Measurements from ENCODE around the gene DHH. TPM values are rescaled to one million over a fixed set of nuclear protein-coding genes. Genes with fewer than 3 reads are reported as not detected.

The DHH gene
- total and polyA plus RNA-seq, 10 of the 15 experiments (the other 5 are each of a cell fraction or from before 2014, with no cell fraction given), result 0.01 TPM; not detected in 9

- TF ChIP-seq, protein P1, sequence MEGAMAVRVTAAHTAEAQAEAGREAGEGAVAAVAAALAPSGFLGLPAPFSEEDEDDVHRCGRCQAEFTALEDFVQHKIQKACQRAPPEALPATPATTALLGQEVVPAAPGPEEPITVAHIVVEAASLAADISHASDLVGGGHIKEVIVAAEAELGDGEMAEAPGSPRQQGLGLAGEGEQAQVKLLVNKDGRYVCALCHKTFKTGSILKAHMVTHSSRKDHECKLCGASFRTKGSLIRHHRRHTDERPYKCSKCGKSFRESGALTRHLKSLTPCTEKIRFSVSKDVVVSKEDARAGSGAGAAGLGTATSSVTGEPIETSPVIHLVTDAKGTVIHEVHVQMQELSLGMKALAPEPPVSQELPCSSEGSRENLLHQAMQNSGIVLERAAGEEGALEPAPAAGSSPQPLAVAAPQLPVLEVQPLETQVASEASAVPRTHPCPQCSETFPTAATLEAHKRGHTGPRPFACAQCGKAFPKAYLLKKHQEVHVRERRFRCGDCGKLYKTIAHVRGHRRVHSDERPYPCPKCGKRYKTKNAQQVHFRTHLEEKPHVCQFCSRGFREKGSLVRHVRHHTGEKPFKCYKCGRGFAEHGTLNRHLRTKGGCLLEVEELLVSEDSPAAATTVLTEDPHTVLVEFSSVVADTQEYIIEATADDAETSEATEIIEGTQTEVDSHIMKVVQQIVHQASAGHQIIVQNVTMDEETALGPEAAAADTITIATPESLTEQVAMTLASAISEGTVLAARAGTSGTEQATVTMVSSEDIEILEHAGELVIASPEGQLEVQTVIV (IDR thresholded peaks at IDR 0.05; ENCODE audit: borderline replicate concordance, partially characterized antibody), result no peak
- TF ChIP-seq IRF4 (IDR thresholded peaks at IDR 0.05; ENCODE audit: low read depth, low read length), result no peak; the same call in 1 of the 2 replicates
- no peak for TF ChIP-seq STAT1 (conservative IDR thresholded peaks at IDR 0.05)
- TF ChIP-seq, protein P2, sequence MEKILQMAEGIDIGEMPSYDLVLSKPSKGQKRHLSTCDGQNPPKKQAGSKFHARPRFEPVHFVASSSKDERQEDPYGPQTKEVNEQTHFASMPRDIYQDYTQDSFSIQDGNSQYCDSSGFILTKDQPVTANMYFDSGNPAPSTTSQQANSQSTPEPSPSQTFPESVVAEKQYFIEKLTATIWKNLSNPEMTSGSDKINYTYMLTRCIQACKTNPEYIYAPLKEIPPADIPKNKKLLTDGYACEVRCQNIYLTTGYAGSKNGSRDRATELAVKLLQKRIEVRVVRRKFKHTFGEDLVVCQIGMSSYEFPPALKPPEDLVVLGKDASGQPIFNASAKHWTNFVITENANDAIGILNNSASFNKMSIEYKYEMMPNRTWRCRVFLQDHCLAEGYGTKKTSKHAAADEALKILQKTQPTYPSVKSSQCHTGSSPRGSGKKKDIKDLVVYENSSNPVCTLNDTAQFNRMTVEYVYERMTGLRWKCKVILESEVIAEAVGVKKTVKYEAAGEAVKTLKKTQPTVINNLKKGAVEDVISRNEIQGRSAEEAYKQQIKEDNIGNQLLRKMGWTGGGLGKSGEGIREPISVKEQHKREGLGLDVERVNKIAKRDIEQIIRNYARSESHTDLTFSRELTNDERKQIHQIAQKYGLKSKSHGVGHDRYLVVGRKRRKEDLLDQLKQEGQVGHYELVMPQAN (conservative IDR thresholded peaks at IDR 0.05), result peak; percentile 59
- TF ChIP-seq PRDM15 (CRISPR knock-in tag; IDR thresholded peaks at IDR 0.05), result no peak
- peak; percentile 41; the same call in 1 of the 2 replicates for TF ChIP-seq ZBED1 (IDR thresholded peaks at IDR 0.05; ENCODE audit: borderline replicate concordance)
- 0 out of 2 replicates have a peak, but pooled peaks have one; percentile 24 for TF ChIP-seq SIN3A (IDR thresholded peaks at IDR 0.05; ENCODE audit: low read depth, low read length)
- TF ChIP-seq RB1 (IDR thresholded peaks at IDR 0.05; ENCODE audit: borderline replicate concordance), result no peak; the same call in 1 of the 2 replicates
- peak; percentile 99 for TF ChIP-seq SMAD5 (IDR thresholded peaks at IDR 0.05; ENCODE audit: low read depth)
- TF ChIP-seq ESRRA (IDR thresholded peaks at IDR 0.05; ENCODE audit: low read length), result no peak; the same call in 1 of the 2 replicates
- peak; percentile 8 to 35; a peak in 1 of 4 replicates for TF ChIP-seq IKZF2 (IDR thresholded peaks at IDR 0.05)
- TF ChIP-seq, protein P3, sequence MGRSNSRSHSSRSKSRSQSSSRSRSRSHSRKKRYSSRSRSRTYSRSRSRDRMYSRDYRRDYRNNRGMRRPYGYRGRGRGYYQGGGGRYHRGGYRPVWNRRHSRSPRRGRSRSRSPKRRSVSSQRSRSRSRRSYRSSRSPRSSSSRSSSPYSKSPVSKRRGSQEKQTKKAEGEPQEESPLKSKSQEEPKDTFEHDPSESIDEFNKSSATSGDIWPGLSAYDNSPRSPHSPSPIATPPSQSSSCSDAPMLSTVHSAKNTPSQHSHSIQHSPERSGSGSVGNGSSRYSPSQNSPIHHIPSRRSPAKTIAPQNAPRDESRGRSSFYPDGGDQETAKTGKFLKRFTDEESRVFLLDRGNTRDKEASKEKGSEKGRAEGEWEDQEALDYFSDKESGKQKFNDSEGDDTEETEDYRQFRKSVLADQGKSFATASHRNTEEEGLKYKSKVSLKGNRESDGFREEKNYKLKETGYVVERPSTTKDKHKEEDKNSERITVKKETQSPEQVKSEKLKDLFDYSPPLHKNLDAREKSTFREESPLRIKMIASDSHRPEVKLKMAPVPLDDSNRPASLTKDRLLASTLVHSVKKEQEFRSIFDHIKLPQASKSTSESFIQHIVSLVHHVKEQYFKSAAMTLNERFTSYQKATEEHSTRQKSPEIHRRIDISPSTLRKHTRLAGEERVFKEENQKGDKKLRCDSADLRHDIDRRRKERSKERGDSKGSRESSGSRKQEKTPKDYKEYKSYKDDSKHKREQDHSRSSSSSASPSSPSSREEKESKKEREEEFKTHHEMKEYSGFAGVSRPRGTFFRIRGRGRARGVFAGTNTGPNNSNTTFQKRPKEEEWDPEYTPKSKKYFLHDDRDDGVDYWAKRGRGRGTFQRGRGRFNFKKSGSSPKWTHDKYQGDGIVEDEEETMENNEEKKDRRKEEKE (IDR thresholded peaks at IDR 0.05), result no peak
- no peak for TF ChIP-seq BRCA1 (IDR thresholded peaks at IDR 0.05; ENCODE audit: low read depth, low read length)
- TF ChIP-seq HSF1 (IDR thresholded peaks at IDR 0.05; ENCODE audit: low read depth, low read length), result no peak
These were observed 36.7 kb upstream of the DHH start, which contains the start of gene TUBA1B (continued) for GRCh38 chr12:49131051-49131893.
